GM12892 (cell line): Measurements from ENCODE around the gene SPEM3.

Source experiments
- POLR2A ChIP-seq: IDR thresholded peaks from 2 replicates; pipeline ENCODE4 v1.6.1; 2011; ENCODE audit warnings: low read depth, low read length, control low read depth
- POLR2AphosphoS5 ChIP-seq: IDR thresholded peaks from 2 replicates; pipeline ENCODE4 v1.6.1; 2011; ENCODE audit warnings: low read depth, low read length, control low read depth
- TAF1 ChIP-seq: IDR thresholded peaks from 2 replicates; pipeline ENCODE4 v1.6.1; 2011; ENCODE audit warnings: low read depth, mild to moderate bottlenecking, control low read depth, low read length, borderline replicate concordance

DNA sequence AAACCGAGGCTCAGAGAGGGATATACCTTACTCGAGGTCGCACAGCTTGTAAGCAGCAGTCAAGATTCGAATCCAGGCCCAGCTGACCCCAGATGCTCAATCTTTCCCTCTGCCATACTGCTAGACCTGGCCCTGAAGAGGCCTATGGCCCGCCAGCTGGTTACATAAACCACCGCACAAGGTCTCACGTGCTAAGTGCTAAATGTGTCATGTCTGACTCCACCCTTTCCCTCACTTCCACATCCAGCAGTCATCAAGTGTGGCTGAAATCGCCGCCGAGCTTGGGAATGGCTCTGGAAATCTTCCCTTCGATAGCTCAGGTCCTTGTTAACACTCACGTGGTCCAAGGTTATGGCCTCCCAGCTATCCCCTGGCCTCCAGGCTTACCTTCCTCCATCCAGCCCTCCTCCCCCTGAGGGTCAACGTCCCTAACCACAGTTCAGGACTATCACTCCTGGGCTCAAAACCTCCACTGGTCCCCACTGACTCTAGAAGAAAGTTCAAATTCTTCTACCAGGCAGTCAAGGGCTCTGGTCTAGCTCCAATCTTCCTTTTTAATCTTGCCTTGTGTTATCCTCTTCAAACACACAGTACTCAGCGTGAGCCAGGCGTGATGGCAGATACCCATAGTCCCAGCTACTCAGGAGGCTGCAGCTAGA lies 47.2 kb downstream of the SPEM3 start:
- TF ChIP-seq TAF1 (no peak), POLR2A (no peak), POLR2AphosphoS5 (no peak)
